ENCODE measurements around the gene KLK7. TPM values are rescaled to one million over a fixed set of nuclear protein-coding genes. Genes with fewer than 3 reads are reported as not detected.

The KLK7 gene
- polyA plus RNA-seq (ENCODE audit: insufficient read length in 4 of 4): 10 to 100 TPM in 1 of 4 donors, 1 to 10 TPM in 3; 4.1 to 23.3 (median 4.6) TPM

DNA sequence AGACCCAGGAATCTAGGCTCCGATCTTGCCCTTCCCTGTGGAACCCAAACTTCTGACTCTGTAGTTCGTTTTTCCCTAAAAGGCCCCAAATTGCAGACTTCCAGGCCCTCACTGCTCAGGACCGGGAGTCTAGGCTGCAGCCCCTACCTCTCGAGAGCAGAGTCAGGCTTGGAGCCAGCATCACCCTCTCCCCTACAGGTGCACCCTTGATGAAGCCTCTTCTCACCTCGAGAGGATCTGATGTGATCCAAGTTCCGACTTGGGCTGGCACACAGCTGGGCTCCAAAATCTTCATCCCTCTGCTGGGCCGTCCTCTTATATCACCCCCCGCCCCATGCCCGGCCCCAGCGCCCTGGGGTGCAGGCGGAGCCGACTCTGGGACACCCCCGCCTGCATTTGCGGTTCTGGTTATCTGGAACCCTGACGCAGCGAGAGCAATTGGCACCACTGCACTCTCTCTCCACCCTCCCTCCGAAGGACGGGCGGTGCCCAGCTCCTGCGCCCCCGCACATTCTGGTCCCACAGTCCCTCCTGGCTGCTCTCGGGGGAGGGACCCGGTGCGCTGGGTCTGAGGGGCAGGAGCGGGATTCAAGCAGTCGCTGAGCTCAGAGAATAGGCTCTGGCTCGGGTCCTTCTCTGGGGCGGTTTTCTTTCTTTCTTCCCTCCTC lies at the start of gene KLK7:
Gene KLK7, minus strand, starts transcription at position 293 of the 668 bp plus-strand sequence. CDS start 1,518 bp downstream, outside the sequence.
- DNase-seq (ENCODE audit: low read depth in 4 of 4, low spot score in 3 of 4): no peak

DNA sequence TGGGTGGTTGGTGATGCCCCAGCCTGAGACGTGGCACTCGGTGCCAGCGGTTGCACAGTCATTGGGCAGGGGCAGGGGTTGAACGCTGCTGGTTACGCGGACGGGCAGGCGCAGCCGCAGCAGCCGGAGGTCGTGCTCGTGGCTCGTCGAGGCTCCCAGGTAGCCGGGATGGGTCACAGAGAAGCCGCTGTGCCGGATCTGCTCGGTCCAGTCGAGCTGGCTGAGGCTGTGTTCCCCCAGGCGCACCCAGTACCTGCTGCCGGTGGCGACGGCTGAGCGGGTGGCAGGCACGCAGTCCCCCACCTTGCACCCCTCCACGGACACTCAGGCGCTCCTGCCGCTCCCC lies 48.1 kb upstream of the KLK7 start:
- DNase-seq (ENCODE audit: low read depth in 4 of 4, low spot score in 3 of 4): no peak

DNA sequence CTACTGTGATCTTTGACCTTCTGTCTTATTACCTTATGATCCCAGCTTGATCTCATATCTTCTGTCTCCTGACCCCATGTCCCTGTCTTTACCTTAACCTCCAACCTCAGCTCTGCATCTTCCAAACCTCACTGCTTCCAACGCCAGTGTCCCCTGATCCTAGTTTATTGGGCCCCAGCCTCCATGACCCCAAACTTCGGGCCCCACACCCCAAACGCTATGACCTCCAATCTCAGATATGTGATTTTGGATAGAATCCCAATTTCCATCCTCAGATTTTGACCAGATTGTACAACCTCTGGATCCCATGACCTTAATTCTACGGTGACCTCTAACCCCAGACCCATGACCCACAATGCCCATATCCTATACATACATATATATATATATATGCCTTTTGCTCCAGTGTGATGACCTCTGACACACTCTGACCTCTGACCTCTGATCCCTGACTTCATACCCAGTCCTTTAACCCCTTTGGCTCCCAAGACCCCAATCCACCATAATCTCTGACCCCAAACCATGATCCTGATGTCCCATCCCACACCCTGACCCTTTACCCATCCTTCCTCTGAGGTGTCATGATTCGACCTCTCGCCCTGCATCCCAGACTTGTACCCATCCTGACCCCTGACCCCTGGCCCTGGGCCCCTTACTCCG lies 47.6 kb upstream of the KLK7 start:
- DNase-seq (ENCODE audit: low read depth in 4 of 4, low spot score in 3 of 4): no peak

DNA sequence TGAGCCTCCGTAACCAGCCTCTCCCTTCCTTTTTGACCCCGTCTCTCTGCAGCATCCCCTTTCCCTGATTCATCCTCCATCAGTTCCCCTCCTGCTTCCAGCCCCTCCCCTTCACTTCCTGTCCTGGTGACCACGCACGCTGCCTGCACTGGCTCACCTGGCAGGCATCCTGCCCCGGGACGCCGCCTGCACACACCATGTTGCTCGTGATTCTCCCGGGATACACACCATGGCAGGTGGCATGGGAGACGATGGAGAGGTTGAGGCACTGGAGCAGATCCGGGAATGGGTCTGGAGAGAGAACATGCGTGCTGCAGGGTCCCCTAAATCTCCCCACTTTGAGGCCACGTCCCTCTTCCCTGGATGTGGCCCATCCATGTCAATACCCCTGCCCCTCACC lies 46.9 kb upstream of the KLK7 start:
- no peak for DNase-seq (ENCODE audit: low read depth in 4 of 4, low spot score in 3 of 4)

DNA sequence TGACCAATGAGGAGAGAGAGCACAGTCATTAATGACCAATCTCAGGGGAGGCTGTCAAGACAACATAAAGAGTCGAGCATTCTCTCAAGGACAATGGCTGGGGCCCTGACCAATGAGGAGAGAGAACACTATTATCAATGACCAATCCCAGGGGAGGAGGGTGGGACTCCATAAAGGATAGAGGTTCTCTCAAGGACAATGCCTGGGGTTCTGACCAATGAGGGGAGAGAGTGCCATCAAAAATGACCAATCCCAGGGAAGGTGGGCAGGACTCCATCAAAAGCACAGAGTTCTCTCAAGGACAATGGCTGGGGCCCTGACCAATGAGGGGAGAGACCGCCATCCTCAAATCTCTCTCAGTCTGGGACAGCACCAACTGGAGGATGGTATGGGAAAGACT lies 46.0 kb upstream of the KLK7 start:
- DNase-seq (ENCODE audit: low read depth in 4 of 4, low spot score in 3 of 4): no peak

DNA sequence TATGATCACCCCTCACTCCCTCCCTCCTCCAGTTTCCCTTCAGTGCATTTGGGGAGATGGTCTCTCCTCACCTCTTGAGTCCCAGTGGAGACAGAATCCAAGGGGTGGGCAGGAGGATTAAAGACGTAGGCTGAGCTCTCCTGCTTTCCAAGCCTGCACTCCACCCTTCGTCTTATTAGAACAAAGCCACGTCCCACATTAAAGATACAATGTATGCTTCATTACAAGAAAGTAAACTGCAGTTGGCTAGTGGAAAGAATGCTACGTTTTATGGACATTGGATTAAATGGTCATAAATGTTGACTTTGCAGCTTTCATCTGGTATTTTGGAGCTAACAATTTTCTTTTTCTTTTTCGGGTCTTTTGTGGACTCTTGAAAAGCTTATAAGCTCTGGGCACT lies 44.2 kb upstream of the KLK7 start:
- DNase-seq (ENCODE audit: low read depth in 4 of 4, low spot score in 3 of 4): no peak

DNA sequence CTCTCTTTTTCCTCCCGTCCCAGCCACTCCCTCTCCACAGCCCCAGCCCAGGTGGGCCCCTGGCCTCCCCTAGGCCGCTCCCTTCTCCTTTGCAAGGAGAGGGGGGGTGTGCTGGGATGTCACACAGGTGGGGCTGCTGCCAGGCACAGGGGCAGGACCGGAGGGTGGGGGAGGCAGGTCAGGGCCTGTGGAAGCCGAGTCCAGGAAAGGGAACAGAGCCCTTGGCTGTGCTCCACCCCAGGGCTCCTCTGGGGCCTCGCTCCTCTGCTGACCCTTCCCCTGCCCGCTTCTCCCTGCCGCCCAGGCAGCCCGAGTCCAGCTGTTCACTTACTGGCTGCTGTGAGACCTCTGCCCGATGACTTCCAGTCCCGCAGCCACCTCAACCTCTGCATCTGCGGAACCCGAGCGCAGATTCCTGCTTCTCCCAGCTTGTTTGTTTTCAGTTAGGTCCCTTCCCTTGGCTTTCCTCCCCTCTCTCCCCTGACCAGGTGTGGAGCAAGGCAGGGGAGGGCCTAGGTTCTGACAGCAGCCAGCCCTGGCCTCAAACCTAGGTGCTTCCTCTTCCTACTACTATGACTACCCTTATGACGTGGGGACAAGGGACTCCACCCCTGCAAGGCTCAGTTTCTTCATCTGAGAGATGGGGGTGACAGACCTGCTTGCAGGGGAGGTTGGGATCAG lies 43.5 kb upstream of the KLK7 start:
- DNase-seq (ENCODE audit: low read depth in 4 of 4, low spot score in 3 of 4): no peak

DNA sequence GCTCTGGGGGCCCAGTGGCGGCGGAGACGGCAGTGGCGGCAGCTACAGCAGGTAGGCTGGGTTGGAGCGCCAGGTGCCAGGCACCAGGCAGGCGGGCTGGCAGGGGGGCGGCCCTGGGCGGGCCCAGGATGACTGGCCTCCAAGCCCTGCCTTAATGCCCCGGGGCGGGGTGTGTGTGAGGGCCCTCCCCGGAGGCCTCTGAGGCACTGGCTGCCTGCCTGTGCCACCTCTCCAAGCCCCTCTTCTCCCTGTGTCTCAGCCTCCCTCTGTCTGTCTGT lies 42.8 kb upstream of the KLK7 start, which contains the start of gene KLK11:
Gene KLK11, minus strand, starts transcription at position 63 of the 278 bp plus-strand sequence. CDS start 985 bp downstream, outside the sequence.
- no peak for DNase-seq (ENCODE audit: low read depth in 4 of 4, low spot score in 3 of 4)

DNA sequence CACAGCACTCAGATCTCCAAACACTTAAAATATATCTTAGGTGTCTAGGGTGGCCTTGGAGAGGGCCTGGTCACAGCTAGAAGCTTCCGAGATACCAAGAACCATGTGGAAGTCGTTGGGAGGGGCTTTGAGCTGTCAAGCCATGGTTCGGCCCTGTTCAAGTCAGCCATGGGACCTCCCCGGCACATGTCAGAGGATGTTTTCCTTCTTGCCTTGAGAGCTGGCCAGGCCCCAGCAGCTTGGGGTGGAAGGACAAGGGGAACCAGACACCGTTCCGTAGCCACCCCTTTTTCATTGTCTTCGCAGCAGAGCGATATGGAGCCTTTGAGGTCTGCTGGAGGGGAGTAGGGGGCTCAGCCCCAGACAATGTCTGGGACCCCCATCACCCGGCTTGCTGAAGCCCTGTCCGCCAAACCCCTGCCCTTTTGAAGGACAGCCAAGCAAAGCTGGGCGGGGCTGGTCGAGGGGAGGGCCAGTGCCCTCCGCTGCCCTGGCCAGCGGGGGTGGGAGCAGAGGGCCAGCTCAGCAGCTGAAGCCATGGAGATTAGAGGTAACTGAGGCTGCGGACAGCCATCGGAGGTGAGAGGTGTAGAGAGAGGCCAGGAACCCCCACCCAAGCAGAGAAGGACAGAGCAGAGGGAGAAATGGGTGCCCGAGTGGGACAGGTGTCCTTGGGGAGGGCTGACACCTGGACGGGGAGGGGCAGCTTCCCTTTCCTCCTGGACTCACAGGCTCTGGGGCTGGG lies 42.3 kb upstream of the KLK7 start:
- no peak for DNase-seq (ENCODE audit: low read depth in 4 of 4, low spot score in 3 of 4)

DNA sequence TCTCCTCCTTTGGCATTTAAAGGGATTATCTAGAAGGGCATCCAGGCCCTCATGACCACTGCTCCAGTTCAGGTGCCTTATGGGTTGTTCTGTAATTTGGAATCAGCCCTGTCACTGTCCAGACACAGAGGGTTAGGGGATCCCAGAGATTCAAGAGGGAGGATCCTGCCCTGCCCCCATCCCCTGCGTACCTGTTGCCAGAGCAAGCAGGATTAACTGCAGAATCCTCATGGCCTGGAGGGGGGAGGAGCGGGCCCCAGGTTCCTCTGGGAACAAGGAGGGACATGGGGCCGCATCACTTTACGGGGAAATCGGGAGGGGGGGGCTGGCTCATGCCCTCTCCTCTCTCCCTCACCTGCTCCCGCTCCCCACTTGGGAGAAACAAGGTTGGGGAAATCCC lies 41.7 kb upstream of the KLK7 start:
- DNase-seq (ENCODE audit: low read depth in 4 of 4, low spot score in 3 of 4): no peak

DNA sequence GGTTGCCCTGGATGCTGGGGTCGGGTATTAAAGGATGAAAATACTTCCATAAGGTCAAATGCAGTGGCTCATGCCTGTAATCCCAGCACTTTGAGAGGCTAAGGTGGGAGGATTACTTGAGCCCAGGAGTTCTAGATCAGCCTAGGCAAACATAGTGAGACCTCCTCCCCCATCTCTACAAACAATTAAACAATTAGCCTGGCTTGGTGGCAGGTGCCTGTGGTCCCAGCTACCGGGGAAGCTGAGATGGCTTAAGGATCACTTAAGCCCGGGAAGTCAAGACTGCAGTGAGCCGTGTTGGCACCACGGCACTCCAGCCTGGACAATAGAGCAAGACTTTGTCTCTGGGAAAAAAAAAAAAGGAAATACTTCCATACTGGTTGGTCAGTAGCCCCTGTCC lies 41.2 kb upstream of the KLK7 start:
- no peak for DNase-seq (ENCODE audit: low read depth in 4 of 4, low spot score in 3 of 4)

DNA sequence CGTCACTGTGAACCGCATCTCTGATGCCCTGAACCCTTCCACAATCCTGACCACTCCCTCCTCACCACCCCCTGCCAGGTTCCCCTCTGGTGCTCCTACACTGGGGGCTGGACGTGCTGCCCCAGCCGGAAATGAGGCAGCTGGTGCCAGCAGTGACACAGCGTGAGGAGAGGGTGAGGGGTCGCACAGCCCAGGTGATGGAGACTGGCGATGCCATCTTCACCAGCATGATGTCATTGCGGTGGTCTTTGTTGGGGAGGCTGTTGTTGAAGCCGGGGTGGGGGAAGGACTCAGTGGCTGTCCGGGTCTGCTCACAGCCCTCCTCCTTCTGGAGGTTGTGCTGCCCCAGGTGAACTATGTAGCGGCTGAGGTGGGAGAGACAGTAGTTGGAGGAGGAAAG lies 40.2 kb upstream of the KLK7 start:
- DNase-seq (ENCODE audit: low read depth in 4 of 4, low spot score in 3 of 4): no peak

DNA sequence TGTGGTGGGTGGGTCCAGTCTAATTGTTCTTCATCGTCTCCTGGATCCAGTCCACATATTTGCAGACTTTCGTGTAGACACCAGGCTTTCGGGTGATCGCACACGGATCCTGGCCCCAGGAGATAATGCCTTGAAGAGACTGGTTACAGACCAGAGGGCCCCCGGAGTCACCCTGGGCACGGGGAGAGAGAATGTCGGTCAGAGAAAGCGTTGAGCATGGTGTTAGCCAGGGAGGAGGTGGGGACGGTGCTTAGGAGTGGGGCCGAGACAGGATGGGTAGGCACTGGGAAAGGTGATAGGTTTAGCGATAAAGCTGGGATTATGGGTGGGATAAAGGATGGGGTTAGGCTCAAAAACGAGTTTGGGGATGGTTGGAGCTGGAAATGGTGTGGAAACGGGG lies 38.8 kb upstream of the KLK7 start:
- no peak for DNase-seq (ENCODE audit: low read depth in 4 of 4, low spot score in 3 of 4)

DNA sequence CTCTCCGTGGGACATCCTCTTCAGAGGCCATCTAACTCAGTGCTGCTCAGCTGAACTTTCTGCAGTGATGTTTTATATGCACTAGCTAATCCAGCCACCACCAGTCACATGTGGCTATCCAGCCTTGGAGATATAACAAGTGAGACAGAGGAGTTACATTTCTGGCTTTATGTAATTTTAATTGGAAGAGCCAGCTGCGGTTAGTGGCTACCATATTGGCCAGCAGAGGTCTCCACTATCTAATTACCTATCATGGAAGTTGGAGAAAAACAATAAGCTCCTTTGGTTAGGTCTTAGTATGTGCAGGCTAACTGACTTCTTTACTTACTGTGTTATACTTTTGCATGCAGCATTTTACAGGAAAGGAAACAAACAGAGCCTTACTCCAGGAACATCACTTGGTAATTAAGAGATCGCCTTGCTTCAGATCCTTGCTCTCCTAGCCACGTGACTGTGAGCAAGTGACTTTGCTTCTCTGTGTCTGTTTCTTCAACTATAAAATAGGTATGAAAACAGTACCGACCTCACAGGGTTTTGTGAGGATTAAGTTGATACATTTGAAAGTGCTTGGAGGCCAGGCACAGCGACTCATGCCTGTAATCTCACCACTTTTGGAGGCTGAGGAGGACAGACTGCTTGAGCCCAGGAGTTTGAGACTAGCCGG lies 37.4 kb upstream of the KLK7 start:
- no peak for DNase-seq (ENCODE audit: low read depth in 4 of 4, low spot score in 3 of 4)

DNA sequence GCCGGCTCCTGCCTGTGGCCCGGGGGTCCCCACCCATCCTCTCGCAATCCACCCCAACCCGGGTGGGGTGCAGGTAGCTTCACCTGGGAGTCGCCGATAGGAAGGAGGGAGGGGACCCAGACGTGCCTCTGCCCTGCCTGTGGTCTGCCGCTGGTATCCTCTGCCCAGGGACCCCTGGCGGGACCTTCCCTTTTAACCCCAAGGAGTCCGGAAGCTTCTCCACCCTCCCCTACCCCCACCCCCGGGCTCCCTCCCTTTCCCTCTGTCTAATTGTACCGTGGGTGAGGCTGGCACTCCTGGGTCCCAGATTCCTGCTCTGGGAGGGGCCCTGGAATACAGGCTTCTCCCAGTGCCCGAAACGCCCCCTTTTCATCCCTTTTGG lies 35.8 kb upstream of the KLK7 start, which contains the start of gene KLK10:
Gene KLK10, minus strand, starts transcription at position 166 of the 382 bp plus-strand sequence. CDS start 579 bp downstream, outside the sequence.
- no peak for DNase-seq (ENCODE audit: low read depth in 4 of 4, low spot score in 3 of 4)

DNA sequence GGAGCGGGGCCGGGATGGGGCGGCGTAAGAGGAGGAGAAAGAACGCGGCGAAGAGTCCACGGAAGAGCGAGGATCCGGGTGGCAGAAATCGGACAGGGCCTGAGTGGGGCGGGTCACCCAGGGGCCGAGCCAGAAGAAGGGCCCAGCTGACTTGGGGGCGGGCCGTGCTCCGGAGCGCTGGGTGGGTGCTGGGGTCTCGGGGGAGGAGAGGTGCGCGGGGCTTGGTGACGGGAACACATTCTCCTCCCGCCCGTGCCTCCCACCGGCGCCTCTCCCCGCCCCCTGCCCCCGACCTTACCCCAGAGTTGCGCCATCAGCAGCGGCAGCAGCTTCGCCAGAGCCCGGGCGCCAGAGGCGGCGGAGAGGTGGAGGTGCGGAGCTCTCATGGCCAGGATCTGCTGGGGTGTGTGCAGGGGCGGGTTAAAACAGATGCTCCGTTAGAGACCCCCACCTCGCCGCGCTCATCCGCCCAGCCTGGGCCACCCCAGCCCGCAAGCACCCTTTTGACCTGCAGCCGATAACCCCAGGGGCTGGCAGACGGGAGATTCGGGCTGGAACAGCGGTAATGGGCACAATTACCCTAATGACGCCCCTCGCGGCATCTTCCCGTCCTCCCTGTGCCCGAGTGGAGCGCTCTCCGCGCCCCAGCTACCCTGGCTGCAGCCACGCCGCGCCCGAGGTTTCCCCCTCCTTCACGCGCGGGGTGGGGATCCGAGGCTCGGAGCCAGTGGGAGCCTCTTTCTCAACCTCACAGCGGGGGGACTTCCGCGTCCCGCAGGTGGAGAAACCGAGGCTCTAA lies 35.2 kb upstream of the KLK7 start:
- no peak for DNase-seq (ENCODE audit: low read depth in 4 of 4, low spot score in 3 of 4)

DNA sequence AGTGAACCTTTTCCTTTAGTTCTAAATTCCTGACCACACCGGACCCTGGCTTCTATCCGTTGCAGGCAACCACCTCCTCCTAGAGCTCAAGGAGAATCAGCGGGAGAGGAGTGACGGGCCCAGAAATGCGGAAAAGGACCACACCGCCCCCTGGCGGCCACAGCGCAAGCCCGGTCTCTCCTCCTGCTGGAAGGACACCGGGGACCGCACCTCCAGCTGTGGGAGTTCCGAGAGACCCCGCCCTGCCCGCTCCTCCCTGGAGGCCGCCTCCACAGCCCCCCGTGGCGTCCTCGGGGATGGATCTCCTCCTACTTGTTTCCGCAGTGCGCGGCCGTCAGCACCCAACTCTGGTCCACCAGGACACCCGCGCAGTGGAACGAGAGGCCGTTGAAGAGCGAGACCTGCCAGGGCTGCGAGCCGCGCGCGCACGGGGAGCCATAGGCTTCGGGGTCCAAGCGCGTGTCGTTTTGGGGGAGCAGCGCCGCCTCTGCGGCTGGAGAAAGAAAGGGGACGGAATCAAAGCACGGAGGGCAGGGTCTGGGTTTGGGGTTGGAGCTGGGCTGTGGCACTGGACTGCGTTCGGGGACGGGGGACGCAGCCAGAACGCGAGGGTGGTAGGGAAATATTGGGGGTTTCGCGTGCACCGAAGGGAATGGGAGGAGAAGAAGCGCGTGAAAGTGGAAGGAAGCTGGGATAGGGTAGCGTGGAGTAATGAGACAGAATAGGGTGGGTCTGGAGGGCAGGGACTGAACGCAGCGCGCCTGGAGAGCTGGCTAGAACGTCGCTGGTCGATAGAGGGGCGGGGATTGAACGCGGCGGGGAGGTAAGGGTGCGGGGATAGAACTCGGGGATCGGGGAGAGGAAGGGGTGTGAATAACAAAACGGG lies 33.3 kb upstream of the KLK7 start:
- no peak for DNase-seq (ENCODE audit: low read depth in 4 of 4, low spot score in 3 of 4)

DNA sequence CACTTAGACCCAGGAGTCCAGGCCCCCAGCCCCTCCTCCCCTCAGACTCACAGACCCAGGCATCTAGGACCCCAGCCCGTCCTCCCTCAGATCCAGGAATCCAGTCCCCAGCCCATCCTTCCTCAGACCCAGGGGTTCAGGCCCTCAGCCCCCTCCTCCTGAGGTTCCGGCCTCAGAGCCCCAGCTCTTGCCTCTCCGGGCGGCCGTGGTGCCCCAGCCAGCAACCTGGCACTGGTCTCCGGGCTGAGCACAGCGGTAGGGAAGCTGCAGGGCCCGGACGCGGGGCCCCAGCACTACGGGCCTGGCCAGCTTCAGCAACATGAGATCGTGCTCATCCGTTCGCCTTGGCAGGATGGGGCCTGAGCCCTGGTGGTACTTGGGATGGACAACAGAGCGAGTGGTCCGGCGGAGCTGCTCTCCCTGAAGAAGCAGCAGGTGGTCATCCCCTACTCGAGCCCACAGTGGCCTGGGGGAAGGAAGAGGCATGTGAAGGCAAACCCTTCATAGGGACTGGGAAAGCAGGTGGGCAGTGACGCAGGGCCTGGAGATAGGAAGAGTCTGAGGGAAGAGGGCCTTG lies 32.1 kb upstream of the KLK7 start:
- no peak for DNase-seq (ENCODE audit: low read depth in 4 of 4, low spot score in 3 of 4)

DNA sequence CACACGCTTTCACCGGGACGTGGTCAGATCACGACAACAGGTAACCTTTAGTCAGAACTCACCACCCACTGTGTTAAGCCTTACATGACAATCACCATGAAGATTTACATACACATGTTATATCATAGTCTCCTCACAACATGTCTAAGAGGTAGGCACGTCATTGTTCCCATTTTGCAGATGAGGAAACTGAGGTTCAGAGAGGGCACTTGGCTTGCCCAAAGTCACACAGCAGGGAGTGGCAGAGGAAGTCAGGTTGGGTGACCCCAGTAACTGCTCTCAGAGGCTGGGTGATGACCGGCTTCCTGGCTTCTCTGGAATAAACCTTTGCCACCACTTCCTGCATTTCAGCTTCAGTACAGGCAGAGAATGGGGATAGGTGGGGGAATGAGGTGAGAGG lies 30.5 kb upstream of the KLK7 start:
- no peak for DNase-seq (ENCODE audit: low read depth in 4 of 4, low spot score in 3 of 4)

All from left renal pelvis (tissue), 4 donors.